ENCODE results near the gene IL1RAPL1.

Gene IL1RAPL1

DNA sequence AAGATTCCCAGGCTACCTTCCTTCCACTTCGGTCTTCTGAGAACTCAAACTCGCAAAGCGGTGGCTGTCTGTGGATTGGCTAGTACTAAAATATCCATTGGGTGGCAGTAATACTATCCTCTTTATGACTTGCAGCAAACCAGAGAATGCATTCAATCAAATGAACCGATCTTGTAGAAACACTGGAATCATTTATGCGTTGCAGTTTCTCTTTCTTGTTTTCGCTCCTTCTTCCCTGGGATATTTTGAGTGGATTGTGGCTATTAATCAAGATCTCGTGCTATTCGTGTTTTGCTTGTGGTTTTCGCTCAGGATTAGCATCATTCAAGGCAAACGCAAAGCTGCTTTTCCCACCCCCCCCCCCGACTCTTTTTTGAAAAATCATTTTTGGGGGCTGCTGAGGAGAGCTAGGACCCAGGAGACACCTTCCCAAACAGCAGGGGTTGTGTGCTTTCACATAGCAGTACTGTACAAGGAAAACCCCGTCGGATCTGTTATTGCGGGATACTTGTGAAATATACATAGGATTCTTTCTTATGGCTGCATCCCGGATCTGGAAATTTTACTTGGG lies at the start of gene IL1RAPL1:
IL1RAPL1 (plus strand) TSS at position 466 of the 571 bp plus-strand sequence.
- DNase-seq (ENCODE audit: low read depth in 2 of 2) = no peak

DNA sequence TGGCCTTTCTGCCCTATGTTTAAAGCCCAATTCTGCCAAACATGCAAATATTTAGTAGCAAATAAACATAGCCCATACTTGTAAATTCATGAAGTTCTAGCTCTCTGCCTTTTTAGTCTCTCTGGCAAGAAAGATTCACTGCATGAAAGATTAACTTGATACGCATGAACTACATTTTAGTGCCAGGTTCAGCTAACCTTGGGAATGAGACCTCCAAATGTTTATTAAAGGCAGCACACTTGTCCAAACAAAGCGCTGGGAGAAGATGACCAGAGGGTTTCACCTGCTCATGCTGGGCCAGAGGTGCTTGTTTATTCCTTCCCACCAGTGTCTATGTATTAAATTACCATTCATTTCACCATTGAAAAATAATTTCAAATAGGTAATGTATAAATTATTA lies 44.5 kb upstream of the IL1RAPL1 start:
- no peak for DNase-seq (ENCODE audit: low read depth in 2 of 2)

DNA sequence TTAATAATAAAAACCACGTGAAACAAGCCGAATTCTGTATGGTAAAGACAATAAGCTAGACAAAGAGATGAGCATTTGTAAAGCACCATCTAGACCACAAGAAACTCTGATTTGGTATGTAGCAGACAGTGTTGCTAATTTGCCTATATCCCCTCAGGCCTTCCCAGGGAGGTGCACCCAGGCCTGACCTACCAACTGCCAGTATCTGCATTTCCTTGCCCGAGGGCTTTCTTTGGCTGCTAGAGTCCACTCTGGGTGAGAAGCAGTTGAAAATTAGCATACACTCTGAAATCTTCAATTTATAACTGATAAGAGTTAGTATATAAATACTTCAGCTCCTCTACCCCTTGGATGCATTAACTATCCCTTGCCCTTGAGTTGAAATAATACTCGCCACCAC lies 37.4 kb upstream of the IL1RAPL1 start:
- DNase-seq (ENCODE audit: low read depth in 2 of 2) = no peak

DNA sequence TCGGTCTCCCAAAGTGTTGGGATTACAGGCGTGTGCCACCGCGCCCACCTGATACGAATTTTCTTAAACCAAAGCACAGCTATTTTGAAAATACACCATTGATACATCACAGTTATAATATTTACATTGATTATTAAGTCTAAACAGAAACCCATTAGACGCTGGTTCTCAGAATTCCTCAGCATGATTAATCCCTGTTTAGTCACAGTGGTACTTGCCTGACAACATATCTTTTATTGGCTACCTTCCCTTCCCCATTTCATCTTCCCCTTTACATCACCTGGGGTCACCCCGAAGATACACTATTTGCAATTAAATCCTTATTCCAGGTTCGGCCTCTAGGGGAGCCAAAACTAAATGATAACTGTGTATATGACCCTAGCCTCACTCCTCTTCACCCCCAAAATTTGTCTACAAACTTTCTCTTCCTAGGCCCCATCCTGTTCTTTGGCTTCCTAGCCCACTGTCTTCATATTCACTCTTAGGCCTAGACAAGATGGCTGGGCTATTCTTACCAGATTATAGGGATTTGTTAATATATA lies 36.8 kb upstream of the IL1RAPL1 start:
- no peak for DNase-seq (ENCODE audit: low read depth in 2 of 2)

DNA sequence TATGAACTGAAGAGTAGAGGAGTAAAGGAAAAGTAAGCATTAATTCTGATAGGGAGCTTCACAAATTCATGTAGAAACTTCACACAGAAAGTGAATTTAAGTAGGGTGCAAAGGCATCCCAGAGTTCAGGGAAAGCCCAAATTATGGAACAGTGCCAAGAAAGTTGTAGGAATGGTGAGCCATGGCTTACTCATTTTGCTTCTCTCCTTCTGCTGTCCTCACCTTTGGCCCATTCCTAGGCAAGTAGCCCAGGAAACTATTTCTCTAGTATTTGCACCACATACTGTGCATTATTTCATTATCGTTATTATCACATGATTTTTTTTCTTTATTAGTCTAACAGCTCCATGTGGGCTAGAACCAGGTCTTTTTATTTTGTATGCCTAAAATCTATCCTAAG lies 34.9 kb upstream of the IL1RAPL1 start:
- DNase-seq (ENCODE audit: low read depth in 2 of 2) = no peak

DNA sequence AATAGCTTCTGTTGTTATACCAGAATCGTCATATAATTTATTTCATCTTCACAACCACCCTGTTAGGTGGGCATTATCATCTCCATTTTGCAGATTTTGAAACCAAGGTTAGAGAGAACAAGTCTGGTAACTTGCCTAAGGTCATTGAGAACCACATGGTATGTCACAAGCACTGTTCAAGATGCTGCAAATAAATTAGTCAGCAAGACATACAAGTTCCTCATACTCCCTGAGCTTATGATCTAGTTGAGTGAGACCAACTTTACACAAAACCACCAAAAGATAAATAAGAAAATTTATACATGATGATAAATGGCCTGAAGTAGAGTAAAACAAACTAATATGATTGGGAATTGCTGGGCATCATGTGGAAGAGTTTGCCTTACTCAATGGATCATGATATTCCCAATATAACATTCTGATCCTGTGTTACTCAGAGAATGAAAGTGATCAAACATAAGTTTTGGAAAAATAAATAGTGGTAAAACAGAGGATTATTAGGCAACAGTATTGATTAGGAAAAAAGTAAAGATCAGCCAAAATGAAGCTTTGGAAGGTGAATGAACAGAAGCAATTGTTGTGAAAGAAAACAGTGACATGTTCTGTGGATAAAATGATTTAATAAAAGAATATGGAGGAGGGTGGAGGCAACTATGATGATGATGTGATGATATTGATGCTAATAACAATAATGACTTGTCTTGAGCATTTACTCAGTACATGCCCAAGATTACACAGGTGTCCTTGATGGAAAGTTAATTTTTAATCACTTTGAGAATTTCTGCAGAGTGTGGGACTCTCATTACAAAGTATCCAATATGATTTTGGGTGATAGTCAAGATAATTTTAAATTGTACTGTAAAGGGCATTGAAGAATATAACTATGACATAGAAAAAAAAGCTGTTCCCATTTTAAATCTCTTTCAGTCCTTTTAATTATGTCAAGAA lies 34.1 kb upstream of the IL1RAPL1 start:
- no peak for DNase-seq (ENCODE audit: low read depth in 2 of 2)

DNA sequence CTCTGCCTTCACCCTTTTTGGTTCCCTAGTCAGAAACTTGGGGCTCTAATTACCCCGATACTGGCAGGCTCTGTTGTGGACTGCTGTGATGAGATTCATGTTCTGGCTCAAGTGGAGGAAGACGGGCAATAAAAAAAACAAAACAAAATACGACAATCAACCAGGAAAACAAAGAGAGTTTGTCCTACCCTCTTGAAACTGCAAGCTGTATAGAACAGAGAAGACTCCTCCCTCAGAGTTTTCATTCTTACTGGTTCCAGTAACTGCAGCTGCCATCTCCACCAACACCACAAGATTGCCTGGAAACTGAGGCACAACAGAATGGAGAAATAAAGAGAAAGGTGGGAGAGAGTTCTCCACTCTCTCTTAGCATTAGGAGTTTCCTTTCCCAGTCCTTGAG lies 11.1 kb upstream of the IL1RAPL1 start:
- DNase-seq (ENCODE audit: low read depth in 2 of 2) = no peak

DNA sequence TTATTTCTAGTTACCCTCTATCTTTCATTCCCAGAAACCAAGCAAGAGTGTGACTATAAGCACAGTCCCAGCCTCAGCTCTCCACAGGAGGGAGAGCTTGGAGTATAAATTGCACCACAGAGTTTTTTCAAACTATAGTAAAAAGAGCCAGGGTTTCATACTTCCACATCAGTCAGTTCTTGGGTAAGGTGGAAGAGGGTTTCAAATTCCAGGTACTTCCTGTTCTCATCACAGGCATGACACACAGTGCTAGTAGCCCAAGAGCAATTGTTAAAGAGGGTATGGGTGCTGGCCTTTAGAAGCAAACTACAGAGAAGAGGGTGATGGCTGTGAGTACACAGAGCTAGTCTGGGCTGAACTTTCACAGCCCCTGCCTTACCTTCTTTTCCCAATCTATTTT lies 5.7 kb upstream of the IL1RAPL1 start:
- no peak for DNase-seq (ENCODE audit: low read depth in 2 of 2)

DNA sequence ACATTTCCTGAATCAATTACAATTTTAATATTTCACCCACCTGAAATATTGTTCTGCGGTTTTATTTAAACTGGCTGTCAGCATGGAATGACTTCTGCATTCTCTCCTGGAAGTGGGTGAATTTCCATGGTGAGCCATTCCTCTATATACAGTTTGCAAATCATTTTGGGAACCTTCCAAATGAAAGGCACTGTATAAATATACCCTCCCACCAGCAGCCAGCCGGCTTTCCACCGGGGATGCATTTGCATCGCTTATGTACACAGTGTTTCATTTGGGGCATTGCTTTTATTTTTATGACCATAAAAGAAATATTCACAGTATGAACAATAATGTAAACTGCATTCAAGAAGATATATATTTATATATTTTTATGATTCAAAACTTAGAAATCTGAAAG lies 4.7 kb upstream of the IL1RAPL1 start:
- DNase-seq (ENCODE audit: low read depth in 2 of 2) = no peak

DNA sequence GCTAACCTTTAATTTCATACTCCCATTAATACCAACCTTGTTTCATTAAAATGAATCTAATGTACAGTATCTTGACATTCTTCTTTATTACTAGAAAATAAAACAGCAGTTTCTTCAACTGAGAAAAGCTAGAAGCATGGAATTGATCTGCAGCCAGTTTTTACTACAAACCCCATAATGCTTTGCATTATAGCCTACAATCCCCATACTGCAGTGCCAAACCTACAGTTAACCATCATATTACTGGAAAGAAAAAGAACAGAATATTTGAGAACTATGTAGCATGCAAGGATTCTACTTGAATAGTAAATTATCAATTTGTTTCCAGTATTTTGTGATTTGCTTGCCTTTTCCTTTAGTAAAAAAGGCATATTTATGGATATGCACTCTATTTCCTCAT lies 3.2 kb upstream of the IL1RAPL1 start:
- no peak for DNase-seq (ENCODE audit: low read depth in 2 of 2)

DNA sequence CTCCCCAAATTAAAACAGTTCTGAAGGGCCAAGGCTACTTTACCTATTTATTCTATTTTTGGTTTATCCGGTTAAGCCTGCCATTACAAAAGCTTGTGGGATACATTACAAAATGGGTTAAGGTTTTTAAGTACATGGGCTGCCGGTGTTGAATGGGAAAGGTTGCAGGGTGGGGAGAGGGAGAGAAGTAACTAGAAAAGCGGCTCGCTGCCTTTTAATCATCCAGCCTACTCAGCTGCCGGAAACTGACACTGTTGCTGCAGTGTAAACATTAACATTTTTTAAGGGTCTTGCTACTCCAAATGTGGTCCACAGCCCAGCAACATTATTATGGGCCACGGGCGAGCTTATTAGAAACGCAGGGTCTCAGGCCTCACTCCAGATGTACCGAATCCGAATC lies 1.5 kb upstream of the IL1RAPL1 start:
- no peak for DNase-seq (ENCODE audit: low read depth in 2 of 2)

DNA sequence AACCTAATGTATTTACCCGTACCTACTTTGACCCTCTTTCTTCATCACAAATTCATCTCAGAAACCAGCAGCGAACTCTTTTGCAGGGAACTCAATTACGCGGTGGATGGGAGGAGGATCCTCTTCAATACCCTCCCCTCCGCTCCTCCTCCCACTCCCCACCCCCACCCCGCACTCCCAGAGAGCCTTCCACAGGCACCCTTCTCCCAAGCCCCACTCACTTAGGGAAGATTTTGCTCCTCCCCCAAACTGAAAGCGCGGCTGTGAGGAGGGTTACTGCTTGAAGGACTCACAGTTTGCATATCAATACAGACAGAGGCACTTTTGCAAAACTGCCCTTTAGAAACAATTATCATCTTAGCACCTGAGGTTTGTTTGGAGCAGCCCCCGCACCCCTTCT lies 960 bp upstream of the IL1RAPL1 start:
- no peak for DNase-seq (ENCODE audit: low read depth in 2 of 2)

DNA sequence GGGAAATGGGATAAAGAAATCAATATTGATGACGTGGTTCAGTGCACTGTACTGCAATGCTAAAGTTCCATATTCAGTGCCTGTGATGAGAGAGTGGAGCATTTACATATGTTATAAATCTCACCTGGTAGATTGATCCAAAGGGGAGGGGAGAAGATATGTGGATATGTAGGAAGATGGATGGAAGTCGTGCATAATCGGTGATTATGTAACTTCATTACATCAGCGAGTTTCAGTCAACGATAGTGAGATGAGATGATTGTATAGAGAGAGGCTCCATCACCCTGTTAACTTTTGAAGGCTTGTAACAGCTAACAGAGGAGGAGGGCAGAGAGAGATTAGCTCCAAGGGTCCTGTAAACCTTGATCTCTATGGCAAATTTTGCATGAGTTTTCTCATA lies 1.8 kb downstream of the IL1RAPL1 start:
- DNase-seq (ENCODE audit: low read depth in 2 of 2) = no peak

DNA sequence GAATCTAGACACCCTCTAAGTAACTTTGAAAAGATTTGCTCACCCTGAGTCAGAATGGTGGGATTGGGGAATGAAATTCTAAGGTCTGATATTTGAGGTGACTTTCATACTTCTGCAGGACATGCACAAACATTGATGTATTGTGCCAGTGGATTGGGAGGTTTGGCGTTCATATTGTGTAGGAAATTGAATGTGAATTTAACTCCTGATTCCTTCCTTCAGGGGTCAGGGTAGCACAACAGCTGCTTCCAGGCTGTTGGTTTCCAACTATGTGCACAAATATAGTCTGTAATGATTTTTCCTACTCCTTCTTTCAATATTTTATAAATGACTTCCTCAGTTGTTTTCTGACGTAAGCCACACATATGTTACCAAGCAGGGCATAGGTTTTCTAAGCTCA lies 3.1 kb downstream of the IL1RAPL1 start:
- no peak for DNase-seq (ENCODE audit: low read depth in 2 of 2)

DNA sequence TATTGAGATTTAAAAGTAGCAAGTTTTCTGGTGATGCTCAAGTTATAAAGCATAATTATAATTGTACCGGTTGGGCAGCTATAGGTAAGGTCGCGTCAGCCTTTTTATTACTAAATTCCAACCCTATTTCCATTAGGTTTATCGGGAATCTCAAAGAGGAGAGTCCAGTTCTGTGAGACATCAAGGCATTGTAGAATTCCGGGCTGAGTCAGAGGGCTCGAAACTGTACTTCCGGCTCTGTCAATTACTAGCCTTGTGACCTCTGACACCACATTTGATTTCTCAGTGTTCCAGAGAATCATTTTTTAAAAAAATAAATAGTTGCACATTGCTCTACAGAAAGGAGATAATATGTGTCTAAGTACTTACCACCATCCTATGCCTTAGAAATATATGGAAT lies 4.3 kb downstream of the IL1RAPL1 start:
- DNase-seq (ENCODE audit: low read depth in 2 of 2) = no peak

DNA sequence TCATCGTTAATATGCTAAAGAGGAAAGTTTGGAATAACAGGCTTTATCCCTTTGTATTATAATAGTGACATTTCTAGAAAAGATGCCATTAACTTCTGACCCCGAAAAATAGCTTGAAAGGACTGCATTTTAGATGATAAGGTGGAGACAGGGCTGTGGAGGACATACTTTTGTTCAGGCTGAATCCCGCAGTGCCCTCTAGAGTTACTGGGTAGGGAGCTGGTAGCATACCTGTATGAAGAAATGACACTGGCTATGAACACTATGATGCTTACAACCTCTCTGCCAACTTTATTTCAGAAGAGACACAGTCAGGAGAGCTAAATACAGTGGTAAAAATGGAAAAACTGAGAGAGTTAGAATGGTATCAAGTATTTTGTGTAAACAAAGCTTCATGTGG lies 8.1 kb downstream of the IL1RAPL1 start:
- DNase-seq (ENCODE audit: low read depth in 2 of 2) = no peak

DNA sequence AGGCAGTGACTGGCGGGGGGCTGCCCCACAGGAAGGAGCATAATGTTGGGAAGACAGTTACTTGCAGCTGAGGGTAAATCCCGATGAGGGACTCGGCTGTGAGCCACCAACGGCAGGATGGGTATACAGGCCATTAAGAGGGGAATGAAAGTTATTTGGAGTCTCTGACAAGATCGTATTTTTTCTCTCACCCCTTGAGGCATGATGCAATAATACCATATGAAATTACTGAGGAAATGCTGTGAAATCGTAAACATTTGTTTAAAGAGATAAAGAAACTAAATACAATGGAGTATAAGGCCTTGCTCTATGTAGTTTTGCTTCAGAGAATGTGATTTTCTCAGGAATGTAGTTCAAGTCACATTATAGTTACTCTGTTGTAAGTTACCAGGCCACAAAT lies 12.7 kb downstream of the IL1RAPL1 start:
- DNase-seq (ENCODE audit: low read depth in 2 of 2) = no peak

DNA sequence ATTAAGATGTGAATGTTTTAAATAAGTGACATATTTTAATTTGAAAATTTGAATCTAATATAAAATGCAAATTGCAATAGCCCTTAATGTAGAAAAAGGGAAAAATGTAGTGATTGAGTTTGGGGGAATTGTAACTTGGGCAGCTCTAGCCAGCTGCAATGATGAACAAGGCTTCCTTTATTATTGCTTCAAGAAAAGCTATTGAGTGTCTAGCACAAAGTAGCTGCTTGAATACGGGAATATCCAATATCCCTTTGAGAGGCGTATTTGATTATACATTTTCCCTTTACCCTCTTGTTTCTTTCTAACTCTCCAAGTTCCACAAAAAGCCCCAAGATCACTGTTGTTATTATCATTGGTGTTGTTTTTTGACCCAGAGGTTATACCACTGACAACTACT lies 21.8 kb downstream of the IL1RAPL1 start:
- no peak for DNase-seq (ENCODE audit: low read depth in 2 of 2)

DNA sequence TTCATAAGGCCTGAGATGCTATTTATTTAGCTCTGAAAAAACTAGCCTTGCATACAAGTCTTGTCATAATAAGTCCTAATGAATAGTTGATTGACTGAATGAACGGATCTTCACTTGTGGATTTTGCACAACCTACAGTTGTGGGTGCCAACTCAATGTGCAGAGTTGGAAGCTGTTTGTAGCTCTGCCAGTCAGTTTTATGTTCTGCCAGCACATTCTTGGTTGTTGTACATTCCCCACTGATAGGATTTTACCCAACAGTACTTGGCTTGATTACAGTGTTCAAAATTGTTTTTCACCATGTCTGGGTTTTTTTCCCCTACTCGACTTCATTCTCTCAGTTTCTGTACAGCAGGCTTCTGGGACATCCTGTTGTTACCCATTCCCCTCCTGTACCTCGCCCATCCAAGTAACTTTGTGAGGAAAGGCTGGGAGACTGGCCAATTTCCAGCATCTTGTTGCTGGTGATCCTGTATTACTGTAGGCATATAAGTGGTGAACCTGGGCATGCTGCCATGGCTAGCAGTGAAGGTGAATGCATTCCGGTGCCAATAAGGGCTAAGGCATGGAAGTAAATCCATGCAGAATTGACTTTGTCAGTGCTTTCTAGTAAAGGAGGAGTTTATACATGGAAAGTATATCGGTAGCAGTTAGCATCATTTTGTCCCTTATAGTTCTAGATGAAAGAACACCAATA lies 22.8 kb downstream of the IL1RAPL1 start:
- no peak for DNase-seq (ENCODE audit: low read depth in 2 of 2)

DNA sequence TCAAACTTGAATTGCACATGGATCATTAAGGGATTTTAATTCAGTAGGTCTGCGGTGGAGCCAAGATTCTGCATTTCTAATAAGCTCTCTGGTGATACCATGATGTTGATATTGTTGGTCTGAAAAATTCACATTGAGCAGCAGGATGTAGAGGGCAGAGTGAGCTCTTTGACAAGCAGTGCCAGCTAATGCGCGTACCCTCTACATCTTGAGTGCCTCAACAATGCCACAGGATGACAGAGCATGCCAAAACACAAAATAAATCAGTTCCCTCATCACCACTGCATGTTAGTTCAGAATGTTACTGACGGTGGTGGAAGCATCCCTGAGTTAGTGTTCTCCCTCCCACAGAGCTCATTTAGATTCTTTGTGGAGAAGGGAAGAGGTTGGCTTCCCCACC lies 23.5 kb downstream of the IL1RAPL1 start:
- no peak for DNase-seq (ENCODE audit: low read depth in 2 of 2)

DNA sequence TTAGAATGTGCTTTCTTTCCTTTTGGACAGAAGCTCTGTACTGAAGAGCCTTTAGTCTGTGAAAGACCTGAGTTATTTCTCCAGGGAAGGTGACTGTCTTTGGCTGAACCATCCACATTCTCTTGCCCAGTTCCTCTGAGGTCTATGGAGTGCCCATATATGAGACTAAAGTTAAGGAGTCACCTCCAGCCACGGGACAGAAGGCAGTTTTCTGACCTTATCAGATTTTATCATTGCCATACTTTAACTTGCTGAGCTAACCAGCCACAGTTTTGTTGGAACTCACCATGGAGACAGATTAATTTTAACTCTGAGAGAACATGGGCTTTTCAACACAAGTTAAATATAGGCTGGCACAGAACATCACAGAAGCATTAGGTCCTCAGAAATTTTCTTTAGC lies 26.3 kb downstream of the IL1RAPL1 start:
- no peak for DNase-seq (ENCODE audit: low read depth in 2 of 2)

DNA sequence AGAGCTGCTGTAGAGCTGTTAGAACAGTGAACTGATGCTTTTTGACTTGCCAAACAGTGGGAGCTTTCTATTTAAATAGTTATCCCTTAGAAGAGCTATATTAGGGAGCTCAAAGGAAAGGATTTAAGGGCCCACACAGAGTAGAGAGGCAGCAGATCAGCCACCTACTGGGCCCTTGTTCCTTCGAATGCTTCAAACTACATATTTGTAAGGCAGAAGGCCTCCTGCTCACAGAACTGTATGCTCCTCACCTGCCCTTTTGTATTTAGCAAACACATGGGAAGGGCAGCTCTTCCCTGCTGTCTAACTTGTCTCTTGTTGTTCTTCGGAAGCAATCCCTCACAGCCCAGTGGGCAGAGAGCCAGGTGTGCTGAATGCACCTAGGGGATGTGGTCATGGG lies 38.0 kb downstream of the IL1RAPL1 start:
- DNase-seq (ENCODE audit: low read depth in 2 of 2) = no peak

DNA sequence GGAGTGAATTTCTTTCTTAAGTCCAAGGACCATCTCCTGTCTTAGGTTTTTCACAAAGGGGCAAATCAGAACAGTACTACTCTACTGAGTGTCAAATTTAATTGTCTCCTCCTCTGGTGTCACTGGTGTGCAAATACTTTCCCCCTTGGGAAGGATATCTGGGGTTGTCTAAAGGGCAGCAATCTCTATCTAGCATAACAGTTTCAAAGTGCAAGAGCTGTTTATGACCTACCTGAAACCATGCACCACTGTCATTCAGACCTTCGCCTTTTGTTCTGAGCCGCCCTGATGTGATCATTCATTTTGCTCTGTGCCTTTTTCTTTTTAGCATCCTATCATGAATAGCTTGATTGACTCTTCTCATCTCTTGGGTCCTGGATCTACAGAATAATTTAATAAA lies 39.3 kb downstream of the IL1RAPL1 start:
- DNase-seq (ENCODE audit: low read depth in 2 of 2) = no peak

All from stimulated activated CD8-positive, alpha-beta memory T cell treated with anti-CD3 and anti-CD28 coated beads, Interleukin-15, amount 100 ng/mL, for 48 hours (primary cell).